Measurements from ENCODE around the gene TNFRSF17.
"Not testable (repeated sequence)": the region's sequence is repeated elsewhere in the genome, so short reads cannot be mapped to it uniquely, and the experiment has no call there.

TNFRSF17 gene

GRCh38 chr16:11970292-11970691 lies 5.3 kb downstream of the TNFRSF17 start:
- not testable (repeated sequence) for DNase-seq (ENCODE audit: low spot score)

GRCh38 chr16:11972128-11972527 lies 7.1 kb downstream of the TNFRSF17 start:
- no peak for DNase-seq (ENCODE audit: low spot score)

GRCh38 chr16:11973070-11973469 lies 8.1 kb downstream of the TNFRSF17 start:
- no peak for DNase-seq (ENCODE audit: low spot score)

- no peak for DNase-seq (ENCODE audit: low spot score)
Measured at GRCh38 chr16:11976850-11977375, 11.9 kb downstream of the TNFRSF17 start.

GRCh38 chr16:11977376-11978041 lies 12.5 kb downstream of the TNFRSF17 start:
- DNase-seq (ENCODE audit: low spot score) = no peak

GRCh38 chr16:11978080-11978479 lies 13.1 kb downstream of the TNFRSF17 start:
- DNase-seq (ENCODE audit: low spot score) = no peak

- no peak for DNase-seq (ENCODE audit: low spot score)
Measured at GRCh38 chr16:11979013-11979672, 14.1 kb downstream of the TNFRSF17 start.

- DNase-seq (ENCODE audit: low spot score) = no peak
Measured at GRCh38 chr16:11980136-11980844, 15.3 kb downstream of the TNFRSF17 start.

GRCh38 chr16:11985250-11985649 lies 20.2 kb downstream of the TNFRSF17 start:
- DNase-seq (ENCODE audit: low spot score) = no peak

GRCh38 chr16:11986521-11987057 lies 21.6 kb downstream of the TNFRSF17 start:
- no peak for DNase-seq (ENCODE audit: low spot score)

GRCh38 chr16:11988258-11988978 lies 23.4 kb downstream of the TNFRSF17 start:
- no peak for DNase-seq (ENCODE audit: low spot score)

GRCh38 chr16:11990702-11991390 lies 25.8 kb downstream of the TNFRSF17 start:
- DNase-seq (ENCODE audit: low spot score) = no peak

GRCh38 chr16:11992008-11992584 lies 27.1 kb downstream of the TNFRSF17 start:
- no peak for DNase-seq (ENCODE audit: low spot score)

- DNase-seq (ENCODE audit: low spot score) = no peak
Measured at GRCh38 chr16:11992586-11993524, 27.8 kb downstream of the TNFRSF17 start.

- peak; percentile 78 for DNase-seq (ENCODE audit: low spot score)
Measured at GRCh38 chr16:11994143-11995119, 29.4 kb downstream of the TNFRSF17 start.

- no peak for DNase-seq (ENCODE audit: low spot score)
Measured at GRCh38 chr16:11996433-11997330, 31.7 kb downstream of the TNFRSF17 start.

- no peak for DNase-seq (ENCODE audit: low spot score)
Measured at GRCh38 chr16:12000032-12000431, 35.0 kb downstream of the TNFRSF17 start.

Measured in putamen (tissue), 1 donor.